ENCODE data around the gene AK1.

- peak in 1 of 3 donors; percentile 37 for TF ChIP-seq POLR2AphosphoS5 (IDR thresholded peaks at IDR 0.05)
- TF ChIP-seq CTCF (IDR thresholded peaks at IDR 0.05): no peak
Measured at GRCh38 chr9:127915801-127916719, 38.6 kb upstream of the AK1 start.
